Thyroid gland (tissue), 4 donors: Measurements from ENCODE around the gene TMEM139. TPM values are rescaled to one million over a fixed set of nuclear protein-coding genes. Genes with fewer than 3 reads are reported as not detected.
"Not testable (repeated sequence)": the region's sequence is repeated elsewhere in the genome, so short reads cannot be mapped to it uniquely, and the experiment has no call there.

ENCODE experiments used
- DNase-seq, 2 donors: peaks; one replicate each; pipeline ENCODE4 v3.0.0-alpha.2; 2019
- H3K27ac ChIP-seq, 3 donors: fragments of 200-600 bp; sonication (generic); 1 replicate in 2 of 3; 2 replicates in 1 of 3; pipeline ENCODE4 v1.5.1; 2016 to 2019; ENCODE audit warnings: mild to moderate bottlenecking in 1 of 3, moderate library complexity in 1 of 3
- H3K27me3 ChIP-seq: fragments of 200-600 bp; sonication (generic); one replicate; pipeline ENCODE4 v1.5.1; 2019
- H3K36me3 ChIP-seq, 2 donors: fragments of 200-600 bp; sonication (generic); one replicate each; pipeline ENCODE4 v1.5.1; 2016 to 2019
- H3K4me1 ChIP-seq, 2 donors: fragments of 200-600 bp; sonication (generic); one replicate each; pipeline ENCODE4 v1.5.1; 2017 to 2019
- H3K4me3 ChIP-seq, 3 donors: fragments of 200-600 bp; sonication (generic); replicated peaks in 1 of 3; 1 replicate in 2 of 3; 2 replicates in 1 of 3; pipeline ENCODE4 v1.5.1; 2016; ENCODE audit warnings: mild to moderate bottlenecking in 1 of 3
- H3K9me3 ChIP-seq: fragments of 200-600 bp; sonication (generic); one replicate; pipeline ENCODE4 v1.5.1; 2017
- CTCF ChIP-seq, 6 experiments: fragments of 200-600 bp in 3 of 6; fragments of 450-650 bp in 3 of 6; sonication (generic) in 3 of 6; IDR thresholded peaks; one replicate each; pipeline ENCODE4 v1.5.1; 2016 to 2019; ENCODE audit warnings: antibody characterized with exemption in 6 of 6, mild to moderate bottlenecking in 2 of 6, inconsistent platforms in 1 of 6, moderate library complexity in 1 of 6
- POLR2A ChIP-seq, 2 donors: fragments of 450-650 bp; IDR thresholded peaks; one replicate each; pipeline ENCODE4 v1.6.1; 2017; ENCODE audit warnings: antibody characterized with exemption in 2 of 2, mild to moderate bottlenecking in 2 of 2, moderate library complexity in 1 of 2
- WGBS, 2 donors: methylation state at CpG; one replicate each; pipeline ENCODE4 v1.1.5; 2017; 5-methylcytosine and 5-hydroxymethylcytosine counted together
- intact Hi-C: fragments of 100-400 bp; cut with DNase I; formaldehyde crosslinking; loops from one replicate; pipeline ENCODE4 v1.15.1; 2023
- total RNA-seq, 4 donors: library from RNA; depleted of rRNA; stranded (reverse); fragments of >200 nt; gene quantifications; one replicate each; pipeline ENCODE4 v1.2.3, GENCODE V29; 2016

Gene TMEM139
- total RNA-seq, 4 donors from 2014 or later, result 6.6 to 50.2 (median 19.6) TPM

- DNase-seq, result no peak
- Histone ChIP-seq H3K27me3 (no peaks in the 10 kb centered on the region), H3K4me3 (no peak overlapping the region), H3K4me1 (peaks cover 13 to 16% of the 10 kb centered on the region in 2 donors), H3K27ac (no peak overlapping the region), H3K36me3 (no peaks in the 10 kb centered on the region), H3K9me3 (no peaks in the 10 kb centered on the region)
- TF ChIP-seq POLR2A (IDR thresholded peaks at IDR 0.05), result no peak
- no peak for TF ChIP-seq CTCF (IDR thresholded peaks at IDR 0.05)
- 82 to 95% methylated on average over 1 of the region's 1 CpG for WGBS, 2 donors
- intact Hi-C loops, result no loop called here
These were observed 22.9 kb upstream of the TMEM139 start for GRCh38 chr7:143261901-143262300.

GRCh38 chr7:143263266-143264195 is 21.2 kb upstream of the TMEM139 start, which contains the start of gene GSTK1:
GSTK1 (plus strand) TSS chr7:143263441; CDS start chr7:143263514, 73 bp downstream.
- H3K9me3 ChIP-seq, result no peaks in the 10 kb centered on the region
- peaks cover 12 to 16% of the 10 kb centered on the region in 2 donors for H3K4me1 ChIP-seq
- DNase-seq, result peak; percentile 86 to 88
- WGBS, 2 donors, result 1 to 2% methylated on average over 33 to 44 of the region's 48 CpGs
- H3K36me3 ChIP-seq, result peaks cover 9 to 11% of the 10 kb centered on the region in 2 donors
- intact Hi-C loops, result no loop called here
- no peaks in the 10 kb centered on the region for H3K27me3 ChIP-seq
- H3K4me3 ChIP-seq, result peak within 1 kb of the TSS; percentile 50 to 81 (median 74)
- H3K27ac ChIP-seq, result peak within 1 kb of the TSS; percentile 67 to 81 (median 77)
- TF ChIP-seq POLR2A (IDR thresholded peaks at IDR 0.05) (peak; percentile 52 to 94), CTCF (IDR thresholded peaks at IDR 0.05) (no peak)

GRCh38 chr7:143264196-143264568 is 20.6 kb upstream of the TMEM139 start:
- H3K27me3 ChIP-seq, DNase-seq, intact Hi-C loops, H3K9me3 ChIP-seq: not testable (repeated sequence)
- Histone ChIP-seq H3K27ac (peak overlapping the region; percentile 67 to 81 (median 77)), H3K4me3 (peak overlapping the region in 2 of 3 donors; percentile 74 to 81), H3K4me1 (peaks cover 9 to 16% of the 10 kb centered on the region in 2 donors), H3K36me3 (peaks cover 14 to 17% of the 10 kb centered on the region in 2 donors)
- 54 to 66% methylated on average over 15 of the region's 15 CpGs for WGBS, 2 donors

GRCh38 chr7:143265017-143265693 is 19.6 kb upstream of the TMEM139 start:
- WGBS, 2 donors, result 76 to 78% methylated on average over 15 of the region's 15 CpGs
- TF ChIP-seq CTCF (IDR thresholded peaks at IDR 0.05) (no peak), POLR2A (IDR thresholded peaks at IDR 0.05) (no peak)
- peaks cover 14 to 23% of the 10 kb centered on the region in 2 donors for H3K36me3 ChIP-seq
- no peak overlapping the region for H3K4me3 ChIP-seq
- H3K27me3 ChIP-seq, result no peaks in the 10 kb centered on the region
- peaks cover 9 to 16% of the 10 kb centered on the region in 2 donors for H3K4me1 ChIP-seq
- DNase-seq, result no peak
- peak overlapping the region in 1 of 3 donors; percentile 77 for H3K27ac ChIP-seq
- H3K9me3 ChIP-seq, result no peaks in the 10 kb centered on the region
- intact Hi-C loops, result no loop called here

- intact Hi-C loops, result no loop called here
- DNase-seq, result no peak
These were observed 15.5 kb upstream of the TMEM139 start for GRCh38 chr7:143269251-143269650.

More at GRCh38 chr7:143269251-143269650, 15.5 kb upstream of the TMEM139 start:
- Histone ChIP-seq H3K9me3 (no peaks in the 10 kb centered on the region), H3K27ac (no peak overlapping the region), H3K27me3 (no peaks in the 10 kb centered on the region), H3K36me3 (peaks cover 14 to 23% of the 10 kb centered on the region in 2 donors), H3K4me1 (peaks cover 5 to 12% of the 10 kb centered on the region in 2 donors), H3K4me3 (no peak overlapping the region)
- 85 to 97% methylated on average over 5 of the region's 5 CpGs for WGBS, 2 donors
- TF ChIP-seq CTCF (IDR thresholded peaks at IDR 0.05), result no peak
- no peak for TF ChIP-seq POLR2A (IDR thresholded peaks at IDR 0.05)
